SK-N-SH treated with all-trans-retinoic acid at 6 μM for 48 hours (cell line): ENCODE measurements around the gene CCNJL.

Experiments
- ARNTL ChIP-seq: fragments of 450-650 bp; formaldehyde crosslinking; IDR thresholded peaks from 2 replicates; pipeline ENCODE4 v1.5.0; 2020; ENCODE audit warnings: low read depth, mild to moderate bottlenecking, moderate library complexity, borderline replicate concordance
- CREB5 ChIP-seq: fragments of 250-450 bp; sonication (Bioruptor Pico); IDR thresholded peaks from 2 replicates; pipeline ENCODE4 v1.5.1; 2020; ENCODE audit warnings: low read depth, mild to moderate bottlenecking, moderate library complexity
- CSRNP3 ChIP-seq: fragments of 250-450 bp; sonication (Bioruptor Pico); IDR thresholded peaks from 2 replicates; pipeline ENCODE4 v1.5.1; 2021; ENCODE audit warnings: mild to moderate bottlenecking, moderate library complexity
- GLIS3 ChIP-seq: fragments of 250-450 bp; sonication (Bioruptor Pico); IDR thresholded peaks from 2 replicates; pipeline ENCODE4 v1.5.0; 2020; ENCODE audit warnings: mild to moderate bottlenecking, moderate library complexity
- ISL1 ChIP-seq: fragments of 250-450 bp; sonication (Bioruptor Pico); IDR thresholded peaks from 2 replicates; pipeline ENCODE4 v2.1.2; 2022; ENCODE audit warnings: mild to moderate bottlenecking, moderate library complexity
- PPARA ChIP-seq: fragments of 250-450 bp; sonication (Bioruptor Pico); IDR thresholded peaks from 2 replicates; pipeline ENCODE4 v1.5.0; 2020; ENCODE audit warnings: mild to moderate bottlenecking, borderline replicate concordance
- TCF4 ChIP-seq: fragments of 250-450 bp; sonication (Bioruptor Pico); IDR thresholded peaks from 2 replicates; pipeline ENCODE4 v1.8.0; 2021; ENCODE audit warnings: mild to moderate bottlenecking, moderate library complexity, borderline replicate concordance
- TOX ChIP-seq: fragments of 250-450 bp; sonication (Bioruptor Pico); IDR thresholded peaks from 2 replicates; pipeline ENCODE4 v1.8.0; 2021; ENCODE audit warnings: mild to moderate bottlenecking, moderate library complexity, borderline replicate concordance

- TF ChIP-seq CREB5 (CRISPR knock-in tag) (no peak), ISL1 (no peak), TCF4 (CRISPR knock-in tag) (no peak), TOX (CRISPR knock-in tag) (no peak), PPARA (CRISPR knock-in tag) (no peak), GLIS3 (CRISPR knock-in tag) (no peak), CSRNP3 (no peak), ARNTL (no peak)
Observed at GRCh38 chr5:160326981-160327380, 14.6 kb upstream of the CCNJL start.
